ENCODE measurements around the gene PARP12.
A peak's percentile ranks its signal among the peaks of the same experiment; 100 is the strongest.
"Not testable (repeated sequence)": the region's sequence is repeated elsewhere in the genome, so short reads cannot be mapped to it uniquely, and the experiment has no call there.

PARP12 gene, protein sequence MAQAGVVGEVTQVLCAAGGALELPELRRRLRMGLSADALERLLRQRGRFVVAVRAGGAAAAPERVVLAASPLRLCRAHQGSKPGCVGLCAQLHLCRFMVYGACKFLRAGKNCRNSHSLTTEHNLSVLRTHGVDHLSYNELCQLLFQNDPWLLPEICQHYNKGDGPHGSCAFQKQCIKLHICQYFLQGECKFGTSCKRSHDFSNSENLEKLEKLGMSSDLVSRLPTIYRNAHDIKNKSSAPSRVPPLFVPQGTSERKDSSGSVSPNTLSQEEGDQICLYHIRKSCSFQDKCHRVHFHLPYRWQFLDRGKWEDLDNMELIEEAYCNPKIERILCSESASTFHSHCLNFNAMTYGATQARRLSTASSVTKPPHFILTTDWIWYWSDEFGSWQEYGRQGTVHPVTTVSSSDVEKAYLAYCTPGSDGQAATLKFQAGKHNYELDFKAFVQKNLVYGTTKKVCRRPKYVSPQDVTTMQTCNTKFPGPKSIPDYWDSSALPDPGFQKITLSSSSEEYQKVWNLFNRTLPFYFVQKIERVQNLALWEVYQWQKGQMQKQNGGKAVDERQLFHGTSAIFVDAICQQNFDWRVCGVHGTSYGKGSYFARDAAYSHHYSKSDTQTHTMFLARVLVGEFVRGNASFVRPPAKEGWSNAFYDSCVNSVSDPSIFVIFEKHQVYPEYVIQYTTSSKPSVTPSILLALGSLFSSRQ

DNA sequence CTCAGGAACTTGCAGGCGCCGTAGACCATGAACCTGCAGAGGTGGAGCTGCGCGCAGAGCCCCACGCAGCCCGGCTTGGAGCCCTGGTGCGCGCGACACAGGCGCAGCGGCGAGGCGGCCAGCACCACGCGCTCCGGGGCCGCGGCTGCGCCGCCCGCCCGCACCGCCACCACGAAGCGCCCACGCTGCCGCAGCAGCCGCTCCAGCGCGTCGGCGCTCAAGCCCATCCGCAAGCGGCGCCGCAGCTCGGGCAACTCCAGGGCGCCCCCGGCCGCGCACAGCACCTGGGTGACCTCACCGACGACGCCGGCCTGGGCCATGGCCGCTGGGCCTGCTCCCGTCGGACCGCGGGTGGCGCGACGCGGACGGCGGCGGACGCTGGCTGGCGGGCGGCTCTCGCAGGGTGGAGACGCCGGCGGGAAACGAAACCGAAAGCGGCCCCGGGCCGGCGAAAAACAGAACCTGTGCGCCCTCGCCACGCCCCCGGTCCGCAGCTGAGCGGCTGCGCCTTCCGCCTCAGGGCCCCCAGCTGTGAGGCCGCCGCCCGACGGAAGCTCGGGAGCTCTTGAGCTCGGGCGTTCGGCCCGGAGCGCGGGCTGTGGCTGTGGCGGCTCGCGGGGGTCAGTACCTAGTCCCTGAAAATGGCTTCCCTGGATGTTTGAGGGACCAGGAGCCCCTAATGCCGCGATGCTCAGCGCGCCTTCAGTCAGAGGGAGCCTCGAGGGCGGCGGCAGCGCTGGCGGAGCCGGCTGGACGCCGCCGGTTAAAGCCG is at the start of gene PARP12:
Gene PARP12, minus strand, starts transcription at position 424 of the 772 bp plus-strand sequence. Its CDS starts 104 bp downstream, at position 320.
- intact Hi-C loops (cut with DNase I): no loop called here
- DNase-seq: peak in 8 of 10 donors; percentile 18 to 91 (median 51)

DNA sequence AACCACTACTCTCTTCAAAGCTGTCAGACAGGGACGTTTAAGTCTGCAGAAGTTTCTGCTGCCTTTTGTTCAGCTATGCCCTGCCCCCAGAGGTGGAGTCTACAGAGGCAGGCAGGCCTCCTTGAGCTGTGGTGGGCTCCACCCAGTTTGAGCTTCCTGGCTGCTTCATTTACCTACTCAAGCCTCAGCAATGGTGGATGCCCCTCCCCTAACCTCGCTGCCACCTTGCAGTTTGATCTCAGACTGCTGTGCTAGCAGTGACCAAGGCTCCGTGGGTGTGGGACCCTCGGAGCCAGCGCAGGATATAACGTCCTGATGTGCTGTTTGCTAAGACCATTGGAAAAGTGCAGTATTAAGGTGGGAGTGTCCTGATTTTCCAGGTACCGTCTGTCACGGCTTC is 46.0 kb upstream of the PARP12 start:
- DNase-seq; intact Hi-C loops (cut with DNase I): not testable (repeated sequence)

DNA sequence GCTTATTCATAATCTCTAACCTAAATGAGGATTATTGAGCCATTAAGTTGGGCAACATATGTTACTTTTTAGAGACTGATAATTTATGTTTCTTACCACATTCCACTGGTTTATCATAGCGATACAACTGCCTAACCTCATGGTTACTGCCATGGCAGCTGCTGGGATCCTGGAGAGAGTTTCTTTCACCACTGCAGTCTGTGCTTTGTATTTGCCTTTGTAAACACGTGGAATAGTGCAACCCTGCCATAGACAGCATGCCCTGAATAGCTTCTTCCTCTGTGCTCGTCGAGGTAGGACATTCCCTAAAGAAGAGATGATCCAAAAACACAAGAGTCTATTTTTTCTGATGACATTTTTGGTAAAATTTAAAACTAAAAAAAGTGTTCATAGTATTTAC is 33.7 kb upstream of the PARP12 start:
- intact Hi-C loops (cut with DNase I): no loop called here
- no peak for DNase-seq

DNA sequence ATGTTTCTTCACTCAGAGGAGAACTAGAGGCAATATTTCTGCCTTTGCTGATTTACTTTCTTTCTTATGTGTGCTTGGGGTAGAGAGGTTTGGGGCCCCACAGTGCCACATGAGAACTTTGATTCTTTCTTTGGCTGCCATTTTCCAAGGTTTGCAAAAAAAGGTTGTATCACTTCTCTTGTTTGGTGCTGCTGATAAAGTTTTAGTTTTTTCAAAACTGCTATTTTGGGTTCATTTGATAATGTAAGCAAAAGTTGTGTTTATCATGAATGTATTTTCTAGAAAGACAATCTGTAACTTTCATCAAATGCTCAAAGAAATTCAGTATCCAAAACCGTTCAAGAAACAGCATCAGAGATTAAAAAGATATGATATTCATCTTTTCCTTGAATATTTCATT is 30.6 kb upstream of the PARP12 start:
- intact Hi-C loops (cut with DNase I): no loop called here

DNA sequence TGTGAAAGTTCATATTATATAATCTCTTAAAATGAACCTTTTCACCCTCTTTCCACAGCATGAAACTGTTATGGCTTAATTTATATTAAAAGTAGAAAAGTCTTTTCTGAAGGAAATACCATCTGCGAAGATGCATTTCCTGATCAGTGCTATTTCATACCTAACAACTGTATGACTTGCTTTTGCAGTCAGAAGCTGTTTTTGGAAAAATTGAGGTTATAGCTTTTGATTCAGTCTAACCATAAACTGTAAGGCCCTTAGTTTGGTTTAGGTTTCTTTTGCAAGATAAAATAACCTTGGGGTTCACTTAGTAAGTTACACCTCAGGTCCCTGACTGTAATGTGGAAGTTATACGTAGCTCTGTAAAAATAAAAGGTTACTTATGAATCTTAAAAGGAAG is 22.7 kb upstream of the PARP12 start:
- DNase-seq: no peak
- intact Hi-C loops (cut with DNase I): no loop called here

More for the DNA sequence above, 30.6 kb upstream of the PARP12 start:
- DNase-seq: no peak

DNA sequence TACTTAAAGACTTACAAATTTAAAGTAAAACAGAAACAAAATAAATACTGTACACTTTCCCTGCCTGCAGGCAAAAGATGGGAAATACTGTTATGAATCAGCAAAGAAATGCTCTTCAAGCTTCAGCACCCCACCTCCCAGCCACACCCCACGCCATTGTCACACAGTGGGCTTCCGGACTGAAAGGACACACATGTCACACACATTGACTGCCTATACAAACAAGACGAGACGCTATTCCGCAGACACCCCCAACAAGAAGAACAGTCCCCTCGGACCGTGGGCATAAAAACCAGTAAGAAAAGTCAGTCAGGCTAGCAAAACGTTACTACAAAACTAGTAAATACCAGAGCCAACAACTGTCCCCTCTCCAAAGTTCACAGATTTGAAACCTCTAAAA is 22.2 kb upstream of the PARP12 start:
- intact Hi-C loops (cut with DNase I): no loop called here

DNA sequence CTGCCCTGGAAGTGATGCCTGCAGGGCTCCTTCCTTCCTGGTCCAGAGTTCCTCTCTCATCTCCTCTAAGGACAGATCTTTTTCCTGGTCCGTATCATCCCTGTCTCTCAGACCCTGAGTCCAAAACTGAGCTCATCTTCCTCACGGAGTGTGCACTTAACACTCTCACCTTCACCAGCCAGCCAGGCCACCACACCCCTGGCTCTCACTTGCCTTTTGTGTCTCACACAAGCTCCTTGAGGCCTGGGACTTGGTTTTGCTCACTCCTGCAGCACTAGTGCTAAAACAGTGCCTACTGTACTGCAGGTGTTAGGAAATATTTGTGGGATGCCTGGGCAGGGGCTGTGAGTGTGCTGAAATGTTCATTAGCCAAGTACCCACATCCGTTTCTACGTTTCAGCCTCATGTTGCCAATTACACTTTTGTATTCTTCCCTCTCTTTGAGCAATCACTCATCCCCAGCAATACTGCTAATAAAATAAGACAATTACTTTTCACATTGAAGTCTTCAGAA is 21.4 kb upstream of the PARP12 start:
- DNase-seq: no peak
- intact Hi-C loops (cut with DNase I): no loop called here

More for the DNA sequence above, 22.2 kb upstream of the PARP12 start:
- DNase-seq: no peak

DNA sequence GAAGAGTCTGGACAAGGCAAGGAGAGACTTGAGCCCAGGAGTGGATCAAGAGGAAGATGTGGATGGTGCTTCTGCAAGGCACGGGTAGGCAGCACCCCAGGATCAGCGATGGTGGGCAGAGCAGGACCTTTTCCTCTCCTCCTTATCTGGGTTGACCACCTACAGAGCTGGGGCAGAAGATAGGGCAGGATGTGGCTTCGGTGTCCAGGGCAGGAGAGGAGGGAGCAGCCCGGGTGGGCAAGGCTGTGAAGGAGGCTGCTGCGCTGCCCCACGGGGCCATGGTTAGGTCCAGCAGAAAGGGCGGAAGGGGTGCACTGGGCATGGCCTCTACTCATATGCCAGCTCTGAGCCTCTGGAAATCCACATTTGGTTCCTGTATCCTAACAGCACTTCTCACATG is 20.0 kb upstream of the PARP12 start:
- intact Hi-C loops (cut with DNase I): no loop called here
- no peak for DNase-seq

DNA sequence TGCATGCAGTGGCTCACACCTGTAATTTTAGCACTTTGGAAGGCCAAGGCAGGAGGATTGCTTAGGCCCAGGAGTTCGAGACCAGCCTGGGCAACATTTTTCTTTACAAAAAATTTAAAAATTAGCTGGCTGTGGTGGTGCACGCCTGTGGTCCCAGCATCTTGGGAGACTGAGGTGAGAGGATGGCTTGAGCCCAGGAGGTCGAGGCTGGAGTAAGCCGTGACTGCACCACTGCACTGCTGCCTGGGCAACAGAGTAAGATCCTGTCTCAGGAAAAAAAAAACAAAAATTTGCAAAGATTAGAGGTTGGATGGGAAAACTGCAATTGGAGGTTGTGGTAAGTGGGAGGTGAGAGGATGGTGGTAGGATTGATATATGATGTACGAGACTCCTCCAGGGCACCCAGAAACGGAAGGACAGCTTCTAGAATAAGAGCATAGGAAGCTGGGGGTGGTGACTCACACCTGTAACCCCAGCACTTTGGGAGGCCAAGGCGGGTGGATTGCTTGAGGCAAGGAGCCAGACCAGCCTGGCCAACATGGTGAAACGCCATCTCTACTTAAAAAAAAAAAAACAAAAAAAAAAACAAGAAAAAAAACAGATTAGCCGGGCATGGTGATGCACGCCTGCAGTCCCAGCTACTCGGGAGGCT is 19.1 kb upstream of the PARP12 start:
- intact Hi-C loops (cut with DNase I): no loop called here
- DNase-seq: no peak

DNA sequence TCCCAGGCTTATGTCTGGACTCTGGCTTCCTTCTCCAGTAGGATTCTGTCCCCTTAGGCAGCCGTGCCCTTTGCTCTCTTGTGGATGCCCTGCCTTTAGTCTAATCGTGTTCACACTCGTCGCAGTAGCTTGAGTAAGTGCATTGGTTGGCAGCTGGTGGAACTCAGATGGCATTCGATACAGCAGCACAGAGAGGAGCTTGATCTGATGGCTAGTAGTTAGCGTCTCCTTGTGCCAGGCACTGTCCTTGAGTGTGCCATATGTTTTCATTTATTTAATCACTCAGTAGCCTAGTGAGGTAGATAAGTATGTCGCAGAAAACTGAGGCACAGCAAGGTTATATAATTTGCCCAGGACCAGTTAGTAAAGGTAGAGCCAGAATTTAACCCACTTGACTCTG is 18.2 kb upstream of the PARP12 start:
- no peak for DNase-seq
- intact Hi-C loops (cut with DNase I): no loop called here

DNA sequence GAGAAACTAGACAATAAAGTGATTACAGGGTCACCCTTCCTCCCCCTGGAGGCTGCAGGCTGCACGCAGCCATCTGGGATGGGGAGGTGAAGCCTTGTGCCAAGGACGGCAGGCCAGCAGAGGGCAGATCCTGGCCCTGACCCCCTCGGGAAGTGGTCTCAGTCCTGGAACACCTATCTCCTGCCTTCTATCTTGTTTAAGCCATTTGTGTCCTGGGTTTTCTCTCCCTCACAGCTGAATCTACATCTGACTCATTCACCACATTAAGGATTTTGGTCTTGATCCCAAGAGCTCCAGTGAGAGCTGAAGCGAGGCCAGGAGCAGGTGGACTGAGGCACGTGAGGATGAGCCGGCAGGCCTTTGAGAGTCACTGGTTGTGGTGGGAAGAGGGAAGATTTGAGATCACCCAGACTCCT is 16.4 kb upstream of the PARP12 start:
- DNase-seq: peak in 4 of 10 donors; percentile 23 to 88 (median 62)

DNA sequence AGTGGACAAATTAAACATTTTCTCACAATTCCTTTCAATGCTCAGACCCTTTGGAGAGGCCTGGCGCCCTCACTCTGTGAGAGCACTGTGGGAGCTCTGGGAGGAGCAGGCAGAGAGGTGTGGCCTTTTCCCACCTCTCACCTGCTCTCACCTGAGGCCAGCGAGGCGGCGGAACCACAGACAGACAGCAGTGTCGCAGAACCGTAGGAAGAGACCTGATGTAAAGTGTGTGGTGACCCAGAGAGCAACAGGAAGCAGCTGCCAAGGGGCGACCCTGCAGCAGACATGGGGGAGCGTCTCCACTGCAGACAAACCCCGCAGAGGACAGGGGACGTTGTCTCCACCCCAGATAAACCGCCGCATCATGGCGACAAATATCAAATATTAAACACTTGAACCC is 15.6 kb upstream of the PARP12 start:
- intact Hi-C loops (cut with DNase I): no loop called here
- peak in 1 of 10 donors; percentile 81 for DNase-seq

More for the DNA sequence above, 16.4 kb upstream of the PARP12 start:
- intact Hi-C loops (cut with DNase I): no loop called here

DNA sequence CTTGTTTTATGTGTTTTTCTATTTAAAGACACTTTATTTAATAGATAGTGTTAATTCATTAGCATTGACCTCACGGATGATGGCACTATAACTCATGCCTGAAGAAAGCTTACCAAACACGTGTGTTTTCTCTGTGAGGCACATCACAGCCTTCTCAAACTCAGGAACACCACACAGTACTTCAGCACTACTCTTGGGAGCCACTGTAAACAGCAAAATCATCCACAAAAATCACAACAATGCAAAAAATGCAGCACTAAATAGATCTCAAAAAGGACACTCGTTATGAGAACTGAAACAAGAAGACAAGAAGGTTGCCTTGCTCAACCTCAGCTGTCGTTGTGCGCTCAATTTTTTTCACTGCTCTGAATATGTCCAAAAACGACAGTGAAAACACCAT is 12.0 kb upstream of the PARP12 start:
- intact Hi-C loops (cut with DNase I): no loop called here
- no peak for DNase-seq

DNA sequence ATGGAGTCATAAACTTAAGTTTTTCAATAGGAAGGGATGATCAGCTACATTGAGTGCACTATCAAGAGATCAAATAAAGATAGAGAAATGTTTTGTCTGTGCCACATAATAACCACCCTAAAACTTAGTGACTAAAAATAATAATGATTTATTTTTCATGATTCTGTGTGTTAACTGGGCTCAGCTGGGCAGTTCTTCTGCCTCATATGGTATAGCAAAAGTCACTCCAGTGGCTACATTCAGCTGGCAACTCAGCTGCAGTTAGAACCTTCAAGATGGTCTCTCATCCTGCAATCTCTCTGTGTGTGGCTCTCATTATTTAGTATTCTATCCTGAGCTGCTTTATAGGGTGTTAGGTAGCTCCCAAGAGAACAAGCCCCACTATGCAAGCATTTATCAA is 7.8 kb upstream of the PARP12 start:
- intact Hi-C loops (cut with DNase I): no loop called here
- DNase-seq: no peak

DNA sequence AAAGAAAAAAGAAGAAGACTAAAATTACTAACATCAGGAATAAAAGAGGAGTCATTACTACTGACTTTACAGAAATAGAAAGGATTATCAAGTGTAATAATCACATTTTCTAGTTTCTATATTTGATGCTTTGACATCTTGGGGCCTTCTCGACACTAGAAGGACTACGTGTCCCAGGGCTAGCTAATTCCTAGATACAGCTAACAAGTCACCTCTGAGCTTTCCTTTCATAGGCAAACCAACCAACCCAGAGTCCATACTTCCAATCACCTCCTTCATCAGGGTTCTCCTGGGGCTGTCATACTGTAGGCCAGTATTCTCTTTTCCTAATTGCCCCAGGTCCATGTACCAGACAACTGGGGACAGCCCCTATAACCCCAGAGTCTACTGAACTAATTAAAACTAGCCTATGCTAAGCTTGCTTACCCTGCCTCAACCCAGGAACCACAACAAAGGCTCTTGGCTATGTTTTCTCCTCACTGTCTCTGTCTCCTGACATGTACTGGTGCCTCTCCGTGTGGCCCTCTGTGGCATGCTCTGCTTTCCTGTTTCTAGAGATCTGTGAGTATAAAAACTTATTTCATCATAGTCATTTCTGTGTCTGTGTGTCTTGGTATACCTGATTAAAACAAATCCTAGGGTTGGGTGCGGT is 6.7 kb upstream of the PARP12 start:
- intact Hi-C loops (cut with DNase I): no loop called here
- no peak for DNase-seq

DNA sequence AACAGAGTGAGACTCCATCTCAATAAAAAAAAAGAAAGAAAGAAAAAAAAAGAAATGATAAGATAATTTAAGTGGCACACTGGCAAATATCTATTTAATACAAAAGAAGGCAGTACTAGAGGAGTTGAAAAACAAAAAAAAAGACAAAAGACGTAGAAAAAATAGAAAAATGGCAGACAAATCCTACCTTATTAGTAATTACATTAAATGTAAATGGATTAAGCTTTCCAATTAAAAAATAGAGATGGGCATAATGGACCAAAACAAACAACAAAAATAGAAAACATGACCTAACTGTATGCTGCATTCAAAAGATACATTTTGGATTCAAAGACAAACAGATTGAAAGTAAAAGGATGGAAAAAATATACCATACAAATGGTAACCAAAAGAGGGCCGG is 5.3 kb upstream of the PARP12 start:
- intact Hi-C loops (cut with DNase I): no loop called here
- DNase-seq: no peak

DNA sequence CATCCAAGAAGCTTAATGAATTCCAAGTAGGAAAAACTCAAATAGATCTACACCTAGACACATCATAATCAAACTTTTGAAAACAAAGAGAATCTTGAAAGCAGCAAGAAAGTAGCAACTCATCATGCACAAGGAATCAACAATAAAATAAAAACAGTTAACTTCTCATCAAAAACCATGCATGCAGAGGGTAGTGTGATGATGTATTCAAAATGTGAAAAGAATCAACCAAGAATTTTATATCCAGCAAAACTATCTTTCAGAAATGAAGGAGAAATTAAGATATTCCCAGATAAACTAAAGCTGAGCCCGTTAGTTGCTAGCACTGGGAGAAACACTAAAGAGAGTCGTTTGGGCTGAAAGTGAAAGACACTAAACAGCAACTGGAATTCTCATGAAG is 4.3 kb upstream of the PARP12 start:
- intact Hi-C loops (cut with DNase I): no loop called here
- DNase-seq: no peak

DNA sequence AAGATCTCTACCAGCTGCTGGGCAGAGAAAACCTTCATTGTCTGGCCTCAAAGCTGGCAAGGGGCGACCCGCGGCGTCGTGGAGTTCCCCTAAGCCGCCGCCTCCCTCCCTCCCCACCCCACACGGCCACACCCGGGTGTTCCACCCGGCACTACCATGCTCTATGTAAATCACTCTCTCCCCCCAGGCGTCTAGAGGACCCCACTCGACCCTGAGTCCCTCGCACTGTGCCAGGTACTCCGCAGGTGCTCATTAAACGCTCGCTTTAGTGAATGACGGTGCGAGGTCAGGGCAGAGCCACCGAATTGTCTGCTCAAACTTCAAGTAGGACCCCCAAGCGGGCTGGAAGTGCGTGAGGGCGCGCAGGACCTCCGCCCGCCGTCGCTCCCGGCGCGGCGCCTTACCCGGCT is 628 bp downstream of the PARP12 start:
- intact Hi-C loops (cut with DNase I): no loop called here
- no peak for DNase-seq

DNA sequence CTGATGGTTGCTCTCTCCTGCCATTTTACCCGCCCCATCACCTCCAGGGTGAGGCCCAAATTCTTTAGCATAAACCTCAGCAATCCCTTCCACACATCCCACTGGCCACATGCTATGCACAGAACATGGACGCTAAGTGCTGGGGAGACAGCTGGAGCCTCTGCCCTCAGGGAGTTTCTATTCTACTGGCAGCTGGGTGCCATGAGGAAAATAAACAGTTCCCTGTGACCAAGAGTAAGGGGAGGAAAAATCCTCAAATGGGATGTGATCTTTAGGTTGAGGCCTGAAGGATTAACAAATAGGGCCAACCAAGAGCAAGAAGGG is 1.2 kb downstream of the PARP12 start:
- no peak for DNase-seq
- intact Hi-C loops (cut with DNase I): no loop called here
